Gastroesophageal sphincter (tissue), 3 donors: ENCODE results near the gene ATP10D.

Source experiments
- CTCF ChIP-seq, 4 experiments: fragments of 200-600 bp in 2 of 4; fragments of 450-650 bp in 2 of 4; sonication (generic) in 1 of 4; IDR thresholded peaks; one replicate each; pipeline ENCODE4 v1.5.1; 2017 to 2019; ENCODE audit warnings: antibody characterized with exemption in 4 of 4, mild to moderate bottlenecking in 2 of 4, moderate library complexity in 2 of 4
- EP300 ChIP-seq: sonication (generic); formaldehyde crosslinking; IDR thresholded peaks from one replicate; pipeline ENCODE4 v1.6.1; 2017; ENCODE audit warnings: antibody characterized with exemption, mild to moderate bottlenecking
- POLR2A ChIP-seq, 2 donors: fragments of 450-650 bp; IDR thresholded peaks; one replicate each; pipeline ENCODE4 v1.6.1; 2017; ENCODE audit warnings: antibody characterized with exemption in 2 of 2, mild to moderate bottlenecking in 2 of 2, moderate library complexity in 1 of 2
- POLR2AphosphoS5 ChIP-seq: sonication (generic); formaldehyde crosslinking; IDR thresholded peaks from one replicate; pipeline ENCODE4 v1.6.1; 2017; ENCODE audit warnings: antibody characterized with exemption

- TF ChIP-seq POLR2AphosphoS5 (no peak), CTCF (IDR thresholded peaks at IDR 0.05) (peak in 3 of 4 experiments; percentile 18 to 34 (median 24)), POLR2A (IDR thresholded peaks at IDR 0.05) (no peak), EP300 (no peak)
Observed at GRCh38 chr4:47490550-47490949, 5.5 kb downstream of the ATP10D start.
